Vein endothelial cell (primary cell): ENCODE data around the gene SNTA1. TPM values are rescaled to one million over a fixed set of nuclear protein-coding genes. Genes with fewer than 3 reads are reported as not detected.

Source experiments
- total RNA-seq: library from RNA; depleted of rRNA; stranded (reverse); fragments of >200 nt; gene quantifications from 2 replicates; pipeline ENCODE4 v1.2.3, GENCODE V29; 2012

SNTA1 gene
- total RNA-seq, result 7.1 and 8.5 TPM in 2 replicates

DNA sequence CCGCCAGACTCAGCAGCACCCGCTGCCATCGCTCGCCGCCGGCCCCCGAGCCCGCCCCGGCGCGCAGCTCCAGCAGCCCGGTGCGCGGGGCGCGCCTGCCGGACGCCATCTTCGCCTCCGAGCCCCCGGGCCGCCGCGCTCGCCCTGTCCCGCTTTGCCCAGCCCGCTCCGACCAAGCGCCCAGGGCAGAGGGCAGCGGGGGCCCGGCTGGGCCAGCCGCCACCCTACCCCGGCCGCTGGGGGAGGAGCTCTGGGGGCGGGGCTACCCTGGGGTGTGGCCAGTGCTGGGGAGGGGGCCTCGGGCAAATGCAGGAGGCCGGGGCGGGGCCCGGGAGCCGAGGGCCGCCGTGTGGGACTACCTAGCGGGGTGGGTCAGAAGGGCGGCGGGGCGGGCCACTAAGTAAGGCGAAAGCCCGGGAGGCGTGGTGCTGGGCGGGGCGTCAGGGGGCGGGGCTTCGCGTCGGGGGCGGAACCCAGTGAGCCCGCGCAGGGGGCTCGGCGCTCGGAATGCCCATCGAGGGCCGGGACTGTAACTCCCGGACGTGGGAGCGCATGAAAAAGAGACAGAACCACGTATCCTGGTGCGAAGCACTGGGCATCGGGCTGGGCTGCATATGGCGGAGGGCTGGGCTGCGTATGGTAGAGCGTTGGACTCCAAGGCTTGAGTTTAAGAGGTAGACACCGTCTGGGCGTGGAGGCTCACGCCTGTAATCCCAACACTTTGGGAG, at the start of gene SNTA1:
Gene SNTA1, minus strand, starts transcription at position 252 of the 728 bp plus-strand sequence. Its CDS starts 143 bp downstream, at position 109.

DNA sequence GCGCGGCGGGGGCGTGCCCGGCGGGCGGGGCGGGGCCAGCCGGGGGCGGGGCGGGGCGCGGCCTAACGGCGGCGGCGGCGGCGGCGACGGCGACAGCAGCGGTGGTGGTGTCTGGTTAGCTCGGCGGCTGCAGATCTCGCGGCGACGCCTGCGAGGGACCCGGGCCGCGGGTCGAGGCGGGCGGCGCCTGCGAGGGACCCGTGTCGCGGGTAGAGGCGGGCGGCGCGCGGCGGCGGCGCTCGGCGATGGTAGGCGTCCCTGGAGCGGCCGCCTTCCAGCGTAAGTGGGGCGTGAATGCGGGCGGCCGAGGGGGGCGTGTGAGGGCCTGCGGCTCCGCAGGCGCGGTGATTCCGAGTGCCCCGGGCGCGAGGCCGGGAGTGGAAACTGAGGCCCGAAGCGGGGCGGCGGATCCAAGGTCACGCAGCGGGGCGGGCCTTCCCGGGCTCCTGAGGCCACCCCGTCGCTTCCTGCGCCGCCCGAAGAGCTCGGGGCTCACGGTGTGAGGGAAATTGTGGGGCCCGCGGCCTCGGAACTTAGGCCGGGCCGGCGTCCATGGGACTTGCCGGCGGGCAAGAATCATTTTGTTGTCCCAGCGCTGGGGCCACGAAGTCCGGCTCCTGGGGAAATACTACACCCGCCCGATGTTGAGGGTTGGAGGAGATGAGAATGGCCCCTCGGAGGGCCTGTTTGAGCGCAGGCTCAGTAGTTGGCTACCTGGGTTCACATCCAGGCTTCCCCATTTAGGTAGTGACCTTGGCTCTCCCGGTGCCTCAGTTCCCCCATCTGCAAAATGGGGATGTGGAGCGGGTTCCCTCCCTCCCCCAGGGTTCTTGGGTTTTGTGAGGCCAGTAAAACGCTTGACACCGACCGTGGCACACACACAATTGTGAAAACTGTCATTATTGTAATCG, 46.7 kb upstream of the SNTA1 start, which contains the start of gene CBFA2T2:
Gene CBFA2T2, plus strand, starts transcription at position 74 of the 911 bp plus-strand sequence. Its CDS starts 172 bp downstream, at position 246.

DNA sequence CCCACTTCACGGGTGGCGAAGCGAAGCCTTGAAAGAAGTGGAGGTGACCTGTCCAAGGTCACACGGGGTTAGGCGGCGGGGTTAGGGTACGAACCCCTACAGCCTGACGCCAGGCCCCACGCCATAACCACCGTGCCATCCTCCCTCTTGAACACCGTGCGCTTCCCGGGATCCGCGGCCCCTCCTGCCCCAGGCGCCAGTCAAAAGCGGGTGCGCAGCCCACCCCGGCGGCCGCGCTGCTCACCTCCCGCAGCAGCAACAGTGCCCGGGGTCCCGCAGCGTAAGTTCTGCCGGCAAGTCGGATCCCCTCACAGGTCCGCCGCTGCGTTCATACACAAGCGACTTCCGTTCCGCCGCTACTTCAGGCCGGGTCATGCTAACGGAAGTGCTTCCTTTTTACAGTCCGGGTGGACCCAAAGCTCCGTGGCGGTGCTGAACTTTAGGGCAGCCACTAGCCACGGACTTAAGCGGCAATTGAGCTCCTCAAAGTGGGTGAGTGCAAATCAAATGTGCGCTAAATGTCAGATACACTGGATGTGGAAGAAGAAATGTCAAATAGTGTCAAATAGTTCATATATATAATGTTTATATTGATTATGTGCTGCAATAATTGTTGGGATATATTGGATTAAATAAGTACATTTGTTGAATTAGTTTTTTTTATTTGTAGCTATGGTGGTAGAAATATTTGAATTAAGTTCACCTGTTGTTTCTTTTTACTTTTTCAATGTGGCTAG, 42.2 kb downstream of the SNTA1 start, which contains the start of gene CDK5RAP1:
Gene CDK5RAP1, minus strand, starts transcription at position 336 of the 737 bp plus-strand sequence. CDS start 4,455 bp downstream, outside the sequence.

Other genes with a start within 250 kb of the SNTA1 start
- not detected in 2 replicates for gene BPIFA3, start 226.4 kb downstream of the SNTA1 start, total RNA-seq
- gene BPIFA1, start 207.8 kb downstream of the SNTA1 start, total RNA-seq, result not detected in 2 replicates
- not detected in 2 replicates for gene BPIFB1, start 160.5 kb downstream of the SNTA1 start, total RNA-seq
- gene CDK5RAP1, start 42.2 kb downstream of the SNTA1 start, total RNA-seq, result 19.9 TPM in 2 replicates
- 6.8 and 9.1 TPM in 2 replicates for gene CBFA2T2, start 46.3 kb upstream of the SNTA1 start, total RNA-seq
- under 0.01 and 0.10 TPM in 2 replicates for gene C20orf144, start 218.6 kb upstream of the SNTA1 start, total RNA-seq
- gene ACTL10, start 223.2 kb upstream of the SNTA1 start, total RNA-seq, result 2.8 and 3.3 TPM in 2 replicates
- gene NECAB3, start 230.7 kb upstream of the SNTA1 start, total RNA-seq, result 9.9 and 28.7 TPM in 2 replicates
- gene E2F1, start 242.6 kb upstream of the SNTA1 start, total RNA-seq, result 8.2 and 10.5 TPM in 2 replicates